H9 (cell line): ENCODE measurements around the gene GPC6. TPM values are rescaled to one million over a fixed set of nuclear protein-coding genes. Genes with fewer than 3 reads are reported as not detected.

Experiments used
- DNase-seq: peaks from one replicate; pipeline ENCODE4 v3.0.0-alpha.2; 2017
- H2AFZ ChIP-seq: one replicate; pipeline ENCODE4 v1.6.1; 2013; ENCODE audit warnings: mild to moderate bottlenecking, low read length, control low read depth, moderate library complexity
- H2AK5ac ChIP-seq: 2 replicates; pipeline ENCODE4 v1.6.1; 2013; ENCODE audit warnings: low read length, control low read depth, mixed read lengths; ENCODE audit not compliant: insufficient read length
- H2BK120ac ChIP-seq: one replicate; pipeline ENCODE4 v1.6.1; 2013; ENCODE audit warnings: low read depth, mild to moderate bottlenecking, low read length, control low read depth, inconsistent platforms; ENCODE audit not compliant: poor library complexity, severe bottlenecking
- H2BK12ac ChIP-seq: 2 replicates; pipeline ENCODE4 v1.6.1; 2013; ENCODE audit warnings: low read length, control low read depth, mixed read lengths, low read depth; ENCODE audit not compliant: insufficient read length
- H2BK15ac ChIP-seq: 2 replicates; pipeline ENCODE4 v1.6.1; 2013; ENCODE audit warnings: low read depth, low read length, control low read depth
- H2BK20ac ChIP-seq: one replicate; pipeline ENCODE4 v1.6.1; 2013; ENCODE audit warnings: low read depth, mild to moderate bottlenecking, low read length, control low read depth, inconsistent platforms; ENCODE audit not compliant: poor library complexity, severe bottlenecking
- H2BK5ac ChIP-seq: 2 replicates; pipeline ENCODE4 v1.6.1; 2013; ENCODE audit warnings: low read length, control low read depth, mixed read lengths; ENCODE audit not compliant: insufficient read length
- H3K14ac ChIP-seq: 2 replicates; pipeline ENCODE4 v1.6.1; 2013; ENCODE audit warnings: low read length, control low read depth; ENCODE audit not compliant: insufficient read depth
- H3K18ac ChIP-seq: 2 replicates; pipeline ENCODE4 v1.6.1; 2013; ENCODE audit warnings: low read depth, mild to moderate bottlenecking, mixed read lengths, low read length, control low read depth; ENCODE audit not compliant: insufficient read length
- H3K23ac ChIP-seq: 2 replicates; pipeline ENCODE4 v1.6.1; 2013; ENCODE audit warnings: low read length, control low read depth, mixed read lengths, low read depth; ENCODE audit not compliant: insufficient read length
- H3K23me2 ChIP-seq: 2 replicates; pipeline ENCODE4 v1.6.1; 2013; ENCODE audit warnings: low read depth, mild to moderate bottlenecking, mixed read lengths, low read length, control low read depth; ENCODE audit not compliant: insufficient read length, poor library complexity, severe bottlenecking
- H3K27ac ChIP-seq: 2 replicates; pipeline ENCODE4 v1.5.1; 2013; ENCODE audit warnings: low read length, control low read depth, mixed read lengths, low read depth; ENCODE audit not compliant: insufficient read length
- H3K27me3 ChIP-seq: 2 replicates; pipeline ENCODE4 v1.6.1; 2013; ENCODE audit warnings: low read length, control low read depth, inconsistent platforms; ENCODE audit not compliant: insufficient read depth
- H3K4ac ChIP-seq: 2 replicates; pipeline ENCODE4 v1.6.1; 2013; ENCODE audit warnings: low read depth, mild to moderate bottlenecking, control low read depth, inconsistent platforms, low read length, moderate library complexity
- H3K4me1 ChIP-seq: 2 replicates; pipeline ENCODE4 v1.6.1; 2013; ENCODE audit warnings: low read length, control low read depth, inconsistent platforms; ENCODE audit not compliant: insufficient read depth
- H3K4me2 ChIP-seq: 2 replicates; pipeline ENCODE4 v1.6.1; 2013; ENCODE audit warnings: low read length, control low read depth, mixed read lengths; ENCODE audit not compliant: insufficient read length, insufficient read depth
- H3K56ac ChIP-seq: 2 replicates; pipeline ENCODE4 v1.6.1; 2013; ENCODE audit warnings: low read depth, mild to moderate bottlenecking, mixed read lengths, low read length, control low read depth; ENCODE audit not compliant: insufficient read length
- H3K79me1 ChIP-seq: 2 replicates; pipeline ENCODE4 v1.6.1; 2013; ENCODE audit warnings: low read depth, mild to moderate bottlenecking, moderate library complexity, low read length, control low read depth, inconsistent platforms; ENCODE audit not compliant: insufficient read depth, poor library complexity, severe bottlenecking
- H3K79me2 ChIP-seq: 2 replicates; pipeline ENCODE4 v1.6.1; 2013; ENCODE audit warnings: low read length, control low read depth, inconsistent platforms; ENCODE audit not compliant: insufficient read depth
- H3K9ac ChIP-seq: 2 replicates; pipeline ENCODE4 v1.6.1; 2013; ENCODE audit warnings: low read length, control low read depth, mixed read lengths; ENCODE audit not compliant: insufficient read length; ENCODE audit errors: extremely low read depth
- H3K9me3 ChIP-seq: one replicate; pipeline ENCODE4 v1.6.1; 2013; ENCODE audit warnings: low read depth, low read length, inconsistent platforms; ENCODE audit not compliant: control insufficient read depth
- H3T11ph ChIP-seq: one replicate; pipeline ENCODE4 v1.6.1; 2013; ENCODE audit warnings: mild to moderate bottlenecking, low read length, control low read depth, inconsistent platforms
- H4K20me1 ChIP-seq: one replicate; pipeline ENCODE4 v1.6.1; 2013; ENCODE audit not compliant: control insufficient read depth, insufficient read length, insufficient read depth
- H4K5ac ChIP-seq: 2 replicates; pipeline ENCODE4 v1.6.1; 2013; ENCODE audit warnings: low read depth, mild to moderate bottlenecking, mixed read lengths, low read length, control low read depth; ENCODE audit not compliant: insufficient read length
- H4K8ac ChIP-seq: replicated peaks from 2 replicates; pipeline ENCODE4 v1.6.1; 2013; ENCODE audit warnings: low read length, control low read depth, mixed read lengths, low read depth; ENCODE audit not compliant: insufficient read length
- H4K91ac ChIP-seq: 2 replicates; pipeline ENCODE4 v1.6.1; 2013; ENCODE audit warnings: low read depth, mild to moderate bottlenecking, moderate library complexity, mixed read lengths, low read length, control low read depth; ENCODE audit not compliant: insufficient read length
- H3K27ac Mint-ChIP-seq, 3 experiments: 2 replicates in 2 of 3; 3 replicates in 1 of 3; pipeline ENCODE4 v1.8.0; 2020 to 2021; ENCODE audit warnings: mixed read lengths in 3 of 3, mild to moderate bottlenecking in 1 of 3, moderate library complexity in 1 of 3
- H3K27me3 Mint-ChIP-seq: 2 replicates; pipeline ENCODE4 v1.8.0; 2021; ENCODE audit warnings: low read depth, mild to moderate bottlenecking, moderate library complexity, mixed read lengths
- H3K36me3 Mint-ChIP-seq, 3 experiments: 2 replicates in 2 of 3; 3 replicates in 1 of 3; pipeline ENCODE4 v1.8.0; 2020 to 2021; ENCODE audit warnings: low read depth in 3 of 3, mixed read lengths in 3 of 3; ENCODE audit not compliant: insufficient read depth in 1 of 3
- H3K4me1 Mint-ChIP-seq, 2 experiments: 2 replicates each; pipeline ENCODE4 v1.8.0; 2020; ENCODE audit warnings: mixed read lengths in 2 of 2
- H3K4me3 Mint-ChIP-seq, 2 experiments: 2 replicates in 1 of 2; 3 replicates in 1 of 2; pipeline ENCODE4 v1.8.0; 2020 to 2021; ENCODE audit warnings: mild to moderate bottlenecking in 2 of 2, mixed read lengths in 2 of 2, moderate library complexity in 1 of 2
- H3K9me3 Mint-ChIP-seq, 2 experiments: 2 replicates in 1 of 2; 3 replicates in 1 of 2; pipeline ENCODE4 v1.8.0; 2020; ENCODE audit warnings: mild to moderate bottlenecking in 2 of 2, mixed read lengths in 2 of 2, moderate library complexity in 1 of 2
- WGBS: extraction: QIAGEN DNeasy Blood & Tissue Kit; methylation state at CpG from one replicate; pipeline ENCODE4 v1.1.7; 2013; ENCODE audit warnings: missing lambda C conversion rate, low lambda C conversion rate, mixed read lengths; ENCODE audit not compliant: insufficient read length; ENCODE audit errors: extremely low coverage; 5-methylcytosine and 5-hydroxymethylcytosine counted together
- total RNA-seq: library from RNA; stranded (reverse); gene quantifications from 2 replicates; pipeline ENCODE4 v1.2.1, GENCODE V29; 2021
- TF ChIP-seq, protein P1 (sequence below): fragments of 200-600 bp; sonication (generic); conservative IDR thresholded peaks from 3 replicates; pipeline ENCODE4 v1.8.0; 2021; ENCODE audit warnings: antibody characterized with exemption, mild to moderate bottlenecking

Gene GPC6
- total RNA-seq, 1 experiment from 2014 or later, result 15.6 TPM

DNA sequence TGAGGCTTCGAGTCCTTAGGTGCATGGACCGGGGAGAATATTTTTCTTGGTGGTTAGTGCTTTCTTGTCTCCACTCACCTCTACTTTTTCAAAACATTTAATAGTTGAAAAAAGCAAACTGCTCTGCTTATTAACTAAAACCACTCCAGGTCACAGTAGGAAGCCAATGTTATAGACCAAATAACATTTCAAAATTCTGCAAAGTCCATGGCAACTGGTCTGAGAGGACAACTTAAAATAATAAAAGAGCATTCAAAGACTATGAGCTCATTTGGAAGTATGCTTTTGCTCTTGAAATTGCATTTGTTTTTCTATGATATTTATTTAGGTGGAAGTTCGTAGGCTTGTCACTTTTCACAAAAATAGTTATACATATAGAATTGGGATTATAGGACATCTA is 769.9 kb downstream of the GPC6 start:
- H3K4me2 ChIP-seq, result no peak overlapping the region
- H4K8ac ChIP-seq, result no peak overlapping the region
- no peaks in the 10 kb centered on the region for H3K23me2 ChIP-seq
- no peak overlapping the region for H2BK20ac ChIP-seq
- TF ChIP-seq, protein P1, sequence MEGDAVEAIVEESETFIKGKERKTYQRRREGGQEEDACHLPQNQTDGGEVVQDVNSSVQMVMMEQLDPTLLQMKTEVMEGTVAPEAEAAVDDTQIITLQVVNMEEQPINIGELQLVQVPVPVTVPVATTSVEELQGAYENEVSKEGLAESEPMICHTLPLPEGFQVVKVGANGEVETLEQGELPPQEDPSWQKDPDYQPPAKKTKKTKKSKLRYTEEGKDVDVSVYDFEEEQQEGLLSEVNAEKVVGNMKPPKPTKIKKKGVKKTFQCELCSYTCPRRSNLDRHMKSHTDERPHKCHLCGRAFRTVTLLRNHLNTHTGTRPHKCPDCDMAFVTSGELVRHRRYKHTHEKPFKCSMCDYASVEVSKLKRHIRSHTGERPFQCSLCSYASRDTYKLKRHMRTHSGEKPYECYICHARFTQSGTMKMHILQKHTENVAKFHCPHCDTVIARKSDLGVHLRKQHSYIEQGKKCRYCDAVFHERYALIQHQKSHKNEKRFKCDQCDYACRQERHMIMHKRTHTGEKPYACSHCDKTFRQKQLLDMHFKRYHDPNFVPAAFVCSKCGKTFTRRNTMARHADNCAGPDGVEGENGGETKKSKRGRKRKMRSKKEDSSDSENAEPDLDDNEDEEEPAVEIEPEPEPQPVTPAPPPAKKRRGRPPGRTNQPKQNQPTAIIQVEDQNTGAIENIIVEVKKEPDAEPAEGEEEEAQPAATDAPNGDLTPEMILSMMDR, result no peak
- no peaks in the 10 kb centered on the region for H3K79me2 ChIP-seq
- no peak overlapping the region for H2BK120ac ChIP-seq
- no peaks in the 10 kb centered on the region for H3K27me3 ChIP-seq
- H3K9me3 ChIP-seq, result no peaks in the 10 kb centered on the region
- H2BK15ac ChIP-seq, result no peak overlapping the region
- no peak overlapping the region for H3K23ac ChIP-seq
- no peak overlapping the region for H3K27ac ChIP-seq
- no peak overlapping the region for H3K4me3 Mint-ChIP-seq
- H3K4me1 ChIP-seq, result no peaks in the 10 kb centered on the region
- H4K5ac ChIP-seq, result no peak overlapping the region
- no peak overlapping the region for H3K14ac ChIP-seq
- H3K9ac ChIP-seq, result no peak overlapping the region
- H3K27me3 Mint-ChIP-seq, result peaks cover 3% of the 10 kb centered on the region; the same call in 1 of the 2 replicates
- no peaks in the 10 kb centered on the region for H3K36me3 Mint-ChIP-seq
- H3K56ac ChIP-seq, result no peak overlapping the region
- H3K4me1 Mint-ChIP-seq, result peaks cover under 1% of the 10 kb centered on the region in 2 experiments; a peak in 3 of 4 replicates
- H3K27ac Mint-ChIP-seq, result no peak overlapping the region
- H4K20me1 ChIP-seq, result no peaks in the 10 kb centered on the region
- H2AFZ ChIP-seq, result no peak overlapping the region
- no peak overlapping the region for H2BK12ac ChIP-seq
- H3K79me1 ChIP-seq, result no peaks in the 10 kb centered on the region
- no peak overlapping the region for H3T11ph ChIP-seq
- H4K91ac ChIP-seq, result no peak overlapping the region
- WGBS, result no CpG with 5 or more reads among the region's 3 CpGs
- DNase-seq, result no peak
- no peak overlapping the region for H3K4ac ChIP-seq
- no peak overlapping the region for H2AK5ac ChIP-seq
- H2BK5ac ChIP-seq, result no peak overlapping the region
- no peak overlapping the region for H3K18ac ChIP-seq
- no peaks in the 10 kb centered on the region for H3K9me3 Mint-ChIP-seq
